HEK293 (cell line): ENCODE data around the gene GREM1.

ENCODE experiments used
- CTCF ChIA-PET: fragments of 350-600 bp; formaldehyde crosslinking; extraction: SDS; loops from one replicate; lab custom pipeline; 2021; ENCODE audit warnings: antibody characterized with exemption; lab: Yijun Ruan, JAX
- POLR2A ChIA-PET: fragments of 300-600 bp; formaldehyde crosslinking; extraction: SDS; loops from one replicate; lab custom pipeline; 2020; ENCODE audit warnings: antibody characterized with exemption, inconsistent platforms; lab: Yijun Ruan, JAX
- H3K27ac ChIP-seq: fragments of 200-500 bp; sonication (Bioruptor generic); 2 replicates; pipeline ENCODE4 v1.5.1; 2014; ENCODE audit warnings: low read depth, low read length, control low read depth, inconsistent platforms; ENCODE audit errors: extremely low read depth
- H3K36me3 ChIP-seq, 2 experiments: fragments of 200-500 bp in 1 of 2; sonication (Bioruptor generic) in 1 of 2; 1 replicate in 1 of 2; 2 replicates in 1 of 2; pipeline ENCODE4 v1.5.1; 2014 to 2017; ENCODE audit warnings: inconsistent platforms in 2 of 2, low read length in 2 of 2; ENCODE audit not compliant: control insufficient read depth in 2 of 2, insufficient read depth in 1 of 2
- H3K4me1 ChIP-seq: fragments of 200-500 bp; sonication (Bioruptor generic); 2 replicates; pipeline ENCODE4 v1.5.1; 2014; ENCODE audit warnings: mild to moderate bottlenecking, low read length, inconsistent platforms; ENCODE audit not compliant: control insufficient read depth, insufficient read depth
- H3K4me3 ChIP-seq: 2 replicates; pipeline ENCODE4 v1.5.1; 2011; ENCODE audit warnings: low read depth, mild to moderate bottlenecking, control low read depth, low read length, moderate library complexity
- H3K9me3 ChIP-seq: fragments of 200-500 bp; sonication (Bioruptor generic); 2 replicates; pipeline ENCODE4 v1.5.1; 2014; ENCODE audit warnings: low read depth, low read length, inconsistent platforms; ENCODE audit not compliant: control insufficient read depth, insufficient read depth
- BCL6B ChIP-seq: fragments of 450-650 bp; formaldehyde crosslinking; IDR thresholded peaks from 2 replicates; pipeline ENCODE4 v1.5.1; 2017; ENCODE audit warnings: missing biosample characterization, missing genetic modification characterization
- ELK4 ChIP-seq: IDR thresholded peaks from 2 replicates; pipeline ENCODE4 v1.6.1; 2011; ENCODE audit warnings: mild to moderate bottlenecking, low read depth, low read length, borderline replicate concordance
- MYNN ChIP-seq: fragments of 450-650 bp; formaldehyde crosslinking; IDR thresholded peaks from 2 replicates; pipeline ENCODE4 v1.5.1; 2016; ENCODE audit warnings: missing biosample characterization, missing genetic modification characterization, borderline replicate concordance
- PRDM4 ChIP-seq: fragments of 450-650 bp; formaldehyde crosslinking; IDR thresholded peaks from 2 replicates; pipeline ENCODE4 v1.5.1; 2017; ENCODE audit warnings: missing biosample characterization, missing genetic modification characterization
- REPIN1 ChIP-seq: fragments of 450-650 bp; formaldehyde crosslinking; IDR thresholded peaks from 2 replicates; pipeline ENCODE4 v1.5.1; 2017; ENCODE audit warnings: missing biosample characterization, missing genetic modification characterization, low read depth
- WT1 ChIP-seq: fragments of 450-650 bp; formaldehyde crosslinking; IDR thresholded peaks from 2 replicates; pipeline ENCODE4 v1.5.1; 2016; ENCODE audit warnings: missing biosample characterization, missing genetic modification characterization
- ZFP37 ChIP-seq: fragments of 450-650 bp; formaldehyde crosslinking; IDR thresholded peaks from 2 replicates; pipeline ENCODE4 v1.5.1; 2016; ENCODE audit warnings: missing biosample characterization, missing genetic modification characterization
- ZFP41 ChIP-seq: fragments of 450-650 bp; formaldehyde crosslinking; IDR thresholded peaks from 2 replicates; pipeline ENCODE4 v1.5.1; 2016; ENCODE audit warnings: missing biosample characterization, missing genetic modification characterization, borderline replicate concordance
- ZNF121 ChIP-seq: fragments of 450-650 bp; formaldehyde crosslinking; IDR thresholded peaks from 2 replicates; pipeline ENCODE4 v1.5.1; 2016; ENCODE audit warnings: missing biosample characterization, missing genetic modification characterization
- ZNF155 ChIP-seq: fragments of 450-650 bp; formaldehyde crosslinking; IDR thresholded peaks from 2 replicates; pipeline ENCODE4 v1.5.1; 2016; ENCODE audit warnings: missing biosample characterization, missing genetic modification characterization
- ZNF239 ChIP-seq: fragments of 450-650 bp; formaldehyde crosslinking; IDR thresholded peaks from 2 replicates; pipeline ENCODE4 v1.5.1; 2016; ENCODE audit warnings: missing biosample characterization, missing genetic modification characterization
- ZNF37A ChIP-seq: fragments of 450-650 bp; IDR thresholded peaks from 2 replicates; pipeline ENCODE4 v1.5.1; 2018; ENCODE audit warnings: missing biosample characterization, missing genetic modification characterization
- ZNF416 ChIP-seq: fragments of 450-650 bp; formaldehyde crosslinking; IDR thresholded peaks from 2 replicates; pipeline ENCODE4 v1.5.1; 2016; ENCODE audit warnings: missing biosample characterization, missing genetic modification characterization
- ZNF558 ChIP-seq: fragments of 450-650 bp; formaldehyde crosslinking; IDR thresholded peaks from 2 replicates; pipeline ENCODE4 v1.5.1; 2016; ENCODE audit warnings: missing biosample characterization, missing genetic modification characterization
- ZNF596 ChIP-seq: fragments of 450-650 bp; IDR thresholded peaks from 2 replicates; pipeline ENCODE4 v1.5.0; 2018; ENCODE audit warnings: missing biosample characterization, mild to moderate bottlenecking, missing genetic modification characterization, moderate library complexity
- ZNF626 ChIP-seq: fragments of 450-650 bp; sonication (Bioruptor Pico); formaldehyde crosslinking; IDR thresholded peaks from 2 replicates; pipeline ENCODE4 v1.5.1; 2018; ENCODE audit warnings: missing biosample characterization, missing genetic modification characterization, inconsistent platforms
- ZNF658 ChIP-seq: fragments of 450-650 bp; formaldehyde crosslinking; IDR thresholded peaks from 2 replicates; pipeline ENCODE4; 2016; ENCODE audit warnings: missing biosample characterization, missing genetic modification characterization
- ZNF677 ChIP-seq: fragments of 450-650 bp; IDR thresholded peaks from 2 replicates; pipeline ENCODE4 v1.5.0; 2018; ENCODE audit warnings: missing biosample characterization, mild to moderate bottlenecking, missing genetic modification characterization, moderate library complexity

Gene GREM1

GRCh38 chr15:32694222-32694983 is 23.4 kb upstream of the GREM1 start:
- ChIA-PET CTCF (no interaction called here), POLR2A (no interaction called here)
- no peak for TF ChIP-seq BCL6B (tag by site-specific recombination)
- no peak for TF ChIP-seq ZFP37 (tag by site-specific recombination)
- TF ChIP-seq MYNN (tag by site-specific recombination), result no peak
- no peak for TF ChIP-seq WT1 (tag by site-specific recombination)
- Histone ChIP-seq H3K9me3 (no peaks in the 10 kb centered on the region), H3K4me3 (no peak overlapping the region), H3K27ac (no peak overlapping the region), H3K4me1 (0 out of 2 replicates have a peak, but pooled peaks cover 2% of the 10 kb centered on the region), H3K36me3 (no peaks in the 10 kb centered on the region)

- no peak overlapping the region for H3K4me3 ChIP-seq
- H3K9me3 ChIP-seq, result no peaks in the 10 kb centered on the region
- CTCF ChIA-PET, result no interaction called here
- no peaks in the 10 kb centered on the region for H3K4me1 ChIP-seq
- POLR2A ChIA-PET, result no interaction called here
- no peak for TF ChIP-seq ZNF155 (tag by site-specific recombination)
- TF ChIP-seq ZNF658 (tag by site-specific recombination), result no peak
- no peak for TF ChIP-seq ZNF121 (tag by site-specific recombination)
- TF ChIP-seq ZNF558 (tag by site-specific recombination), result no peak
- no peak for TF ChIP-seq ZNF416 (tag by site-specific recombination)
- TF ChIP-seq ELK4, result no peak
- no peak for TF ChIP-seq ZNF626
- no peak for TF ChIP-seq PRDM4
- no peak for TF ChIP-seq ZNF37A (tag by site-specific recombination)
- no peak overlapping the region for H3K27ac ChIP-seq
- H3K36me3 ChIP-seq, result no peaks in the 10 kb centered on the region
Measured at GRCh38 chr15:32698773-32699390, 18.9 kb upstream of the GREM1 start.

GRCh38 chr15:32700501-32701150 is 17.2 kb upstream of the GREM1 start:
- TF ChIP-seq REPIN1 (tag by site-specific recombination) (no peak), ZFP41 (tag by site-specific recombination) (no peak), ZNF239 (tag by site-specific recombination) (no peak), MYNN (tag by site-specific recombination) (no peak), ZNF677 (no peak), ZNF596 (tag by site-specific recombination) (no peak)
- ChIA-PET CTCF (no interaction called here), POLR2A (no interaction called here)
- Histone ChIP-seq H3K4me1 (no peaks in the 10 kb centered on the region), H3K36me3 (no peaks in the 10 kb centered on the region), H3K9me3 (no peaks in the 10 kb centered on the region), H3K27ac (no peak overlapping the region), H3K4me3 (no peak overlapping the region)
